K562 (cell line): Measurements from ENCODE around the gene ABCB4. TPM values are rescaled to one million over a fixed set of nuclear protein-coding genes. Genes with fewer than 3 reads are reported as not detected.

Experiments used
- ATAC-seq: fragments of 200-7000 bp; cut with Tn5 transposase; 3 replicates; pipeline ENCODE4 v1.9.1; 2020; ENCODE audit warnings: moderate library complexity
- BruUV-seq: library from RNA; stranded (reverse); fragments of 400-500 nt; replicated peaks from 2 replicates; lab custom pipeline; 2021; lab: Mats Ljungman, UMichigan
- CTCF ChIA-PET: fragments of 300-600 bp; formaldehyde crosslinking; extraction: SDS; loops from one replicate; lab custom pipeline; 2021; ENCODE audit warnings: low intra/inter-chr PET ratio; lab: Yijun Ruan, JAX
- POLR2A ChIA-PET: fragments of 300-600, 350-650 bp; sonication (Branson Sonifier 250); formaldehyde crosslinking; extraction: SDS; loops from one replicate; lab custom pipeline; 2021; ENCODE audit warnings: antibody characterized with exemption, inconsistent platforms; lab: Yijun Ruan, JAX
- DNase-seq, 4 experiments: peaks; one replicate each; pipeline versions ENCODE4 v3.0.0 to v3.0.0-alpha.2; 2011 to 2018; ENCODE audit warnings: low spot score in 3 of 4, mixed read lengths in 3 of 4; ENCODE audit errors: extremely low read depth in 1 of 4
- FAIRE-seq: peaks from 2 replicates; lab custom pipeline; 2011; peaks lifted over from hg19 to GRCh38; lab: Jason Lieb, UNC
- H2AFZ ChIP-seq: 2 replicates; pipeline ENCODE4 v1.6.0; 2011; ENCODE audit warnings: low read depth, low read length, control low read depth, inconsistent platforms
- H3K27ac ChIP-seq: fragments of 200-600 bp; 3 replicates; pipeline ENCODE4 v1.8.0; 2011; ENCODE audit warnings: low read depth, mild to moderate bottlenecking, control low read depth, inconsistent platforms, low read length, moderate library complexity, mixed read lengths; ENCODE audit errors: extremely low read depth
- H3K27me3 ChIP-seq, 2 experiments: fragments of 300-600 bp in 1 of 2; 2 replicates in 1 of 2; 3 replicates in 1 of 2; pipeline versions ENCODE4 v1.6.0 to v1.8.0; 2011; ENCODE audit warnings: inconsistent platforms in 2 of 2, low read length in 2 of 2, mild to moderate bottlenecking in 1 of 2, mixed read lengths in 1 of 2, moderate library complexity in 1 of 2; ENCODE audit not compliant: control insufficient read depth in 2 of 2, insufficient read depth in 2 of 2
- H3K36me3 ChIP-seq: fragments of 300-600 bp; 3 replicates; pipeline ENCODE4 v1.8.0; 2011; ENCODE audit warnings: mild to moderate bottlenecking, low read length, inconsistent platforms; ENCODE audit not compliant: control insufficient read depth, insufficient read depth
- H3K4me1 ChIP-seq, 2 experiments: fragments of 200-600 bp in 1 of 2; replicated peaks in 1 of 2; 2 replicates in 1 of 2; 3 replicates in 1 of 2; pipeline versions ENCODE4 v1.5.1 to v1.8.0; 2011; ENCODE audit warnings: inconsistent platforms in 2 of 2, low read length in 2 of 2, mild to moderate bottlenecking in 1 of 2, mixed read lengths in 1 of 2, moderate library complexity in 1 of 2; ENCODE audit not compliant: control insufficient read depth in 2 of 2, insufficient read depth in 2 of 2
- H3K4me2 ChIP-seq: 2 replicates; pipeline ENCODE4 v1.6.1; 2011; ENCODE audit warnings: low read length, control low read depth, inconsistent platforms, mixed read lengths; ENCODE audit not compliant: insufficient read depth
- H3K4me3 ChIP-seq: fragments of 200-600 bp; sonication (generic), shearing (Covaris generic); 2 replicates; pipeline ENCODE4 v1.5.1; 2016; ENCODE audit warnings: control low read depth, inconsistent platforms
- H3K79me2 ChIP-seq: fragments of 200-600 bp; 3 replicates; pipeline ENCODE4 v1.8.0; 2011; ENCODE audit warnings: low read length, inconsistent platforms; ENCODE audit not compliant: control insufficient read depth, insufficient read depth
- H3K9ac ChIP-seq, 2 experiments: 2 replicates each; pipeline versions ENCODE4 v1.6.0 to v1.6.1; 2011; ENCODE audit warnings: low read depth in 2 of 2, low read length in 2 of 2, control low read depth in 1 of 2, inconsistent platforms in 1 of 2, mild to moderate bottlenecking in 1 of 2, mixed read lengths in 1 of 2; ENCODE audit not compliant: insufficient read depth in 1 of 2
- H3K9me1 ChIP-seq: one replicate; pipeline ENCODE4 v1.6.0; 2011; ENCODE audit warnings: inconsistent platforms, mild to moderate bottlenecking, low read length, moderate library complexity; ENCODE audit not compliant: control insufficient read depth, insufficient read depth
- H3K9me3 ChIP-seq: replicated peaks from 2 replicates; pipeline ENCODE4 v1.5.1; 2011; ENCODE audit warnings: low read depth, low read length, inconsistent platforms; ENCODE audit not compliant: control insufficient read depth, insufficient read depth
- H4K20me1 ChIP-seq: replicated peaks from 2 replicates; pipeline ENCODE4 v1.6.1; 2011; ENCODE audit warnings: low read length, inconsistent platforms, mixed read lengths; ENCODE audit not compliant: control insufficient read depth, insufficient read depth
- E2F3 ChIP-seq: fragments of 250-450 bp; sonication (Bioruptor Pico); IDR thresholded peaks from 2 replicates; pipeline ENCODE4 v1.4.0; 2020; ENCODE audit warnings: mild to moderate bottlenecking
- IRF9 ChIP-seq: fragments of 450-650 bp; IDR thresholded peaks from 2 replicates; pipeline ENCODE4 v1.6.1; 2016; ENCODE audit warnings: missing biosample characterization, missing genetic modification characterization
- NCOA4 ChIP-seq: fragments of 450-650 bp; IDR thresholded peaks from 2 replicates; pipeline ENCODE4 v1.6.1; 2018; ENCODE audit warnings: mild to moderate bottlenecking; ENCODE audit not compliant: partially characterized antibody
- NR2C1 ChIP-seq, 2 experiments: fragments of 450-650 bp; IDR thresholded peaks; 2 replicates each; pipeline ENCODE4 v1.6.1; 2017; ENCODE audit warnings: mild to moderate bottlenecking in 2 of 2, antibody characterized with exemption in 1 of 2, inconsistent platforms in 1 of 2, missing compliant biosample characterization in 1 of 2, missing genetic modification characterization in 1 of 2
- SPI1 ChIP-seq: IDR thresholded peaks from 2 replicates; pipeline ENCODE4 v1.6.1; 2011; ENCODE audit warnings: low read depth, low read length, control low read depth, borderline replicate concordance
- ZNF146 ChIP-seq: IDR thresholded peaks from one replicate; pipeline ENCODE4 v1.6.1; 2018; ENCODE audit warnings: missing compliant biosample characterization; ENCODE audit not compliant: unreplicated experiment
- WGBS: fragments of 100-300 bp; shearing (Covaris generic); methylation state at CpG from one replicate; pipeline ENCODE4 v1.1.6; 2016; ENCODE audit warnings: low coverage, mixed read lengths; ENCODE audit not compliant: insufficient coverage; ENCODE audit errors: missing lambda C conversion rate; 5-methylcytosine and 5-hydroxymethylcytosine counted together
- in situ Hi-C: fragments of 300-500 bp; cut with MboI; formaldehyde crosslinking; loops from 4 replicates; pipeline ENCODE4 v1.15.0; 2018; ENCODE audit warnings: inconsistent platforms, mixed read lengths
- intact Hi-C: fragments of 100-400 bp; cut with micrococcal nuclease; formaldehyde crosslinking; loops from 2 replicates; pipeline ENCODE4 v1.14.2; 2022
- polyA plus RNA-seq, 8 experiments: library from polyadenylated mRNA; depleted of rRNA in 4 of 8; stranded (reverse) in 5 of 8; unstranded in 3 of 8; fragments of >200 nt; fragmentation: Nextera tagmentation in 2 of 8; fragmentation: Illumina TruSeq in 1 of 8; extraction: Ambion mirVana in 2 of 8; extraction: Trizol in 1 of 8; gene quantifications; 2 replicates each; pipeline versions ENCODE4 v1.2.1 to v1.2.3, GENCODE V29; 2011 to 2014; ENCODE audit warnings: inconsistent platforms in 1 of 8, missing spikeins in 1 of 8
- total RNA-seq, 7 experiments: library from RNA; depleted of rRNA in 6 of 7; stranded (reverse); fragments of >200 nt in 6 of 7; fragmentation: Illumina TruSeq in 2 of 7; extraction: Trizol in 2 of 7; gene quantifications; 2 replicates each; pipeline versions ENCODE4 v1.2.1 to v1.2.3, GENCODE V29; 2011 to 2021; ENCODE audit warnings: low replicate concordance in 1 of 7

The ABCB4 gene
- total and polyA plus RNA-seq, 9 of the 15 experiments (the other 6 are each of a cell fraction or from before 2014, with no cell fraction given), result 0.06 to 0.73 (median 0.40) TPM

- H3K9me1 ChIP-seq, result no peaks in the 10 kb centered on the region
- ChIA-PET POLR2A (no interaction called here), CTCF (no interaction called here)
- DNase-seq (no peak), ATAC-seq (no peak), FAIRE-seq (no peak)
- no peaks in the 10 kb centered on the region for H3K27me3 ChIP-seq
- TF ChIP-seq SPI1 (peak; percentile 42; the same call in 1 of the 2 replicates), IRF9 (tag) (no peak), NCOA4 (no peak)
- H2AFZ ChIP-seq, result no peak overlapping the region
- BruUV-seq, result no TSS peak
- no peaks in the 10 kb centered on the region for H4K20me1 ChIP-seq
- no peak overlapping the region for H3K9ac ChIP-seq
- H3K4me2 ChIP-seq, result no peak overlapping the region
- WGBS, result 4% methylated on average over 4 of the region's 4 CpGs
- intact Hi-C loops (loop anchor here (10.0 kb wide), 1 partner anchor 701 kb away; no protein-coding TSS in a partner anchor), in situ Hi-C loops (no loop called here)
- no peak overlapping the region for H3K27ac ChIP-seq
- no peaks in the 10 kb centered on the region for H3K4me1 ChIP-seq
- H3K4me3 ChIP-seq, result no peak overlapping the region
- H3K36me3 ChIP-seq, result no peaks in the 10 kb centered on the region
- H3K9me3 ChIP-seq, result no peaks in the 10 kb centered on the region
- no peaks in the 10 kb centered on the region for H3K79me2 ChIP-seq
Observed at GRCh38 chr7:87445897-87446296, 29.6 kb downstream of the ABCB4 start.

- POLR2A ChIA-PET, result no interaction called here
- H3K9me3 ChIP-seq, result no peaks in the 10 kb centered on the region
- no peak overlapping the region for H3K4me3 ChIP-seq
- CTCF ChIA-PET, result no interaction called here
- ATAC-seq (no peak), DNase-seq (no peak), FAIRE-seq (no peak)
- H3K9ac ChIP-seq, result no peak overlapping the region
- H3K4me2 ChIP-seq, result no peak overlapping the region
- H3K27ac ChIP-seq, result no peak overlapping the region
- TF ChIP-seq NR2C1 (IDR thresholded peaks at IDR 0.05) (no peak), NR2C1 (tag; IDR thresholded peaks at IDR 0.05) (no peak), ZNF146 (CRISPR knock-in tag) (no peak), E2F3 (CRISPR knock-in tag) (no peak)
- H3K4me1 ChIP-seq, result no peaks in the 10 kb centered on the region
- no peaks in the 10 kb centered on the region for H3K79me2 ChIP-seq
- no peaks in the 10 kb centered on the region for H4K20me1 ChIP-seq
- intact Hi-C loops (no loop called here), in situ Hi-C loops (no loop called here)
- no peaks in the 10 kb centered on the region for H3K9me1 ChIP-seq
- no TSS peak for BruUV-seq
- no peaks in the 10 kb centered on the region for H3K36me3 ChIP-seq
- H3K27me3 ChIP-seq, result no peaks in the 10 kb centered on the region
- H2AFZ ChIP-seq, result no peak overlapping the region
Observed at GRCh38 chr7:87435546-87435945, 39.9 kb downstream of the ABCB4 start.
